ENCODE measurements around the gene F7. TPM values are rescaled to one million over a fixed set of nuclear protein-coding genes. Genes with fewer than 3 reads are reported as not detected.
A peak's percentile ranks its signal among the peaks of the same experiment; 100 is the strongest.
"Not testable (repeated sequence)": the region's sequence is repeated elsewhere in the genome, so short reads cannot be mapped to it uniquely, and the experiment has no call there.

The F7 gene
- total RNA-seq (under 1 TPM in 1 of 2 donors, not detected in 1; 0.69 TPM), polyA plus RNA-seq (under 1 TPM in 1 of 2 donors, not detected in 1; 0.08 TPM)
- long read RNA-seq, donor 1 = 0 reads
- long read RNA-seq, donor 2 = 0 reads

GRCh38 chr13:113105032-113105920, at the start of gene F7:
F7 (plus strand) TSS chr13:113105791; CDS start chr13:113105842, 51 bp downstream.
- Histone ChIP-seq H3K27ac (ENCODE audit: low read depth in 1 of 2, low read length in 2 of 2) (no peak within 1 kb of the TSS), H3K9me3 (ENCODE audit: control insufficient read depth, low read length) (no peaks in the 10 kb centered on the region), H3K36me3 (ENCODE audit: control insufficient read depth in 1 of 2, insufficient read depth in 2 of 2, low read length in 1 of 2) (no peaks in the 10 kb centered on the region), H3K4me3 (ENCODE audit: low read length in 2 of 2) (no peak within 1 kb of the TSS), H3K4me1 (ENCODE audit: control insufficient read depth in 1 of 2, insufficient read depth in 2 of 2, low read length in 2 of 2) (no peaks in the 10 kb centered on the region), H3K27me3 (ENCODE audit: control insufficient read depth in 1 of 2, insufficient read depth in 2 of 2, low read length in 1 of 2) (no peaks in the 10 kb centered on the region)
- ATAC-seq (ENCODE audit: low FRiP score) (no peak), DNase-seq (no peak)
- intact Hi-C loops (cut with DNase I) = no loop called here
- WGBS, 2 donors = 67 to 73% methylated on average over 17 of the region's 17 CpGs

GRCh38 chr13:113057084-113057483, 48.5 kb upstream of the F7 start:
- ATAC-seq (ENCODE audit: low FRiP score) (no peak), DNase-seq (peak; percentile 18 to 28)
- intact Hi-C loops (cut with DNase I) = no loop called here
- Histone ChIP-seq H3K4me3 (ENCODE audit: low read length in 2 of 2) (no peak overlapping the region), H3K4me1 (ENCODE audit: control insufficient read depth in 1 of 2, insufficient read depth in 2 of 2, low read length in 2 of 2) (no peaks in the 10 kb centered on the region), H3K36me3 (ENCODE audit: control insufficient read depth in 1 of 2, insufficient read depth in 2 of 2, low read length in 1 of 2) (no peaks in the 10 kb centered on the region), H3K9me3 (ENCODE audit: control insufficient read depth, low read length) (no peaks in the 10 kb centered on the region), H3K27ac (ENCODE audit: low read depth in 1 of 2, low read length in 2 of 2) (no peak overlapping the region), H3K27me3 (ENCODE audit: control insufficient read depth in 1 of 2, insufficient read depth in 2 of 2, low read length in 1 of 2) (no peaks in the 10 kb centered on the region)
- 97 to 100% methylated on average over 1 of the region's 1 CpG for WGBS, 2 donors

- H3K36me3 ChIP-seq (ENCODE audit: control insufficient read depth in 1 of 2, insufficient read depth in 2 of 2, low read length in 1 of 2); H3K27me3 ChIP-seq (ENCODE audit: control insufficient read depth in 1 of 2, insufficient read depth in 2 of 2, low read length in 1 of 2); H3K9me3 ChIP-seq (ENCODE audit: control insufficient read depth, low read length); H3K4me3 ChIP-seq (ENCODE audit: low read length in 2 of 2); intact Hi-C loops (cut with DNase I); H3K4me1 ChIP-seq (ENCODE audit: control insufficient read depth in 1 of 2, insufficient read depth in 2 of 2, low read length in 2 of 2); ATAC-seq (ENCODE audit: low FRiP score); H3K27ac ChIP-seq (ENCODE audit: low read depth in 1 of 2, low read length in 2 of 2); DNase-seq: not testable (repeated sequence)
- WGBS, 2 donors = 97 to 99% methylated on average over 3 of the region's 3 CpGs
Measured at GRCh38 chr13:113057559-113057958, 48.0 kb upstream of the F7 start.

GRCh38 chr13:113058129-113058987, 47.2 kb upstream of the F7 start:
- peak; percentile 23 to 24 for DNase-seq
- Histone ChIP-seq H3K4me1 (ENCODE audit: control insufficient read depth in 1 of 2, insufficient read depth in 2 of 2, low read length in 2 of 2) (no peaks in the 10 kb centered on the region), H3K4me3 (ENCODE audit: low read length in 2 of 2) (no peak overlapping the region), H3K27ac (ENCODE audit: low read depth in 1 of 2, low read length in 2 of 2) (no peak overlapping the region), H3K27me3 (ENCODE audit: control insufficient read depth in 1 of 2, insufficient read depth in 2 of 2, low read length in 1 of 2) (no peaks in the 10 kb centered on the region), H3K36me3 (ENCODE audit: control insufficient read depth in 1 of 2, insufficient read depth in 2 of 2, low read length in 1 of 2) (no peaks in the 10 kb centered on the region), H3K9me3 (ENCODE audit: control insufficient read depth, low read length) (no peaks in the 10 kb centered on the region)
- WGBS, 2 donors = 93% methylated on average over 21 of the region's 21 CpGs
- intact Hi-C loops (cut with DNase I) = no loop called here
- ATAC-seq (ENCODE audit: low FRiP score) = no peak

- H3K27ac ChIP-seq (ENCODE audit: low read depth in 1 of 2, low read length in 2 of 2) = no peak overlapping the region
- intact Hi-C loops (cut with DNase I) = no loop called here
- 92 to 94% methylated on average over 22 of the region's 22 CpGs for WGBS, 2 donors
- no peaks in the 10 kb centered on the region for H3K36me3 ChIP-seq (ENCODE audit: control insufficient read depth in 1 of 2, insufficient read depth in 2 of 2, low read length in 1 of 2)
- H3K9me3 ChIP-seq (ENCODE audit: control insufficient read depth, low read length) = no peaks in the 10 kb centered on the region
- H3K4me3 ChIP-seq (ENCODE audit: low read length in 2 of 2) = no peak overlapping the region
- ATAC-seq (ENCODE audit: low FRiP score) (no peak), DNase-seq (peak; percentile 22 to 41)
- H3K4me1 ChIP-seq (ENCODE audit: control insufficient read depth in 1 of 2, insufficient read depth in 2 of 2, low read length in 2 of 2) = no peaks in the 10 kb centered on the region
- no peaks in the 10 kb centered on the region for H3K27me3 ChIP-seq (ENCODE audit: control insufficient read depth in 1 of 2, insufficient read depth in 2 of 2, low read length in 1 of 2)
Measured at GRCh38 chr13:113058988-113059850, 46.4 kb upstream of the F7 start.

GRCh38 chr13:113059891-113060290, 45.7 kb upstream of the F7 start:
- H3K27me3 ChIP-seq (ENCODE audit: control insufficient read depth in 1 of 2, insufficient read depth in 2 of 2, low read length in 1 of 2) = no peaks in the 10 kb centered on the region
- no peaks in the 10 kb centered on the region for H3K9me3 ChIP-seq (ENCODE audit: control insufficient read depth, low read length)
- no peak overlapping the region for H3K4me3 ChIP-seq (ENCODE audit: low read length in 2 of 2)
- no peaks in the 10 kb centered on the region for H3K36me3 ChIP-seq (ENCODE audit: control insufficient read depth in 1 of 2, insufficient read depth in 2 of 2, low read length in 1 of 2)
- ATAC-seq (ENCODE audit: low FRiP score) = no peak
- DNase-seq = peak; percentile 36 to 70
- no peak overlapping the region for H3K27ac ChIP-seq (ENCODE audit: low read depth in 1 of 2, low read length in 2 of 2)
- no peaks in the 10 kb centered on the region for H3K4me1 ChIP-seq (ENCODE audit: control insufficient read depth in 1 of 2, insufficient read depth in 2 of 2, low read length in 2 of 2)
- WGBS, 2 donors = 79 to 82% methylated on average over 15 of the region's 15 CpGs
- intact Hi-C loops (cut with DNase I) = no loop called here

- H3K27me3 ChIP-seq (ENCODE audit: control insufficient read depth in 1 of 2, insufficient read depth in 2 of 2, low read length in 1 of 2) = no peaks in the 10 kb centered on the region
- no peak overlapping the region for H3K27ac ChIP-seq (ENCODE audit: low read depth in 1 of 2, low read length in 2 of 2)
- H3K36me3 ChIP-seq (ENCODE audit: control insufficient read depth in 1 of 2, insufficient read depth in 2 of 2, low read length in 1 of 2) = no peaks in the 10 kb centered on the region
- H3K4me3 ChIP-seq (ENCODE audit: low read length in 2 of 2) = no peak overlapping the region
- no peak for ATAC-seq (ENCODE audit: low FRiP score)
- no peaks in the 10 kb centered on the region for H3K4me1 ChIP-seq (ENCODE audit: control insufficient read depth in 1 of 2, insufficient read depth in 2 of 2, low read length in 2 of 2)
- intact Hi-C loops (cut with DNase I) = no loop called here
- 87 to 90% methylated on average over 34 of the region's 34 CpGs for WGBS, 2 donors
- no peaks in the 10 kb centered on the region for H3K9me3 ChIP-seq (ENCODE audit: control insufficient read depth, low read length)
- DNase-seq = peak; percentile 26 to 49
Measured at GRCh38 chr13:113060557-113061270, 44.9 kb upstream of the F7 start.

GRCh38 chr13:113061271-113061625, 44.3 kb upstream of the F7 start:
- H3K27me3 ChIP-seq (ENCODE audit: control insufficient read depth in 1 of 2, insufficient read depth in 2 of 2, low read length in 1 of 2) = no peaks in the 10 kb centered on the region
- no peak for ATAC-seq (ENCODE audit: low FRiP score)
- DNase-seq = peak; percentile 21 to 72
- no peak overlapping the region for H3K27ac ChIP-seq (ENCODE audit: low read depth in 1 of 2, low read length in 2 of 2)
- H3K4me3 ChIP-seq (ENCODE audit: low read length in 2 of 2) = no peak overlapping the region
- no peaks in the 10 kb centered on the region for H3K9me3 ChIP-seq (ENCODE audit: control insufficient read depth, low read length)
- no peaks in the 10 kb centered on the region for H3K36me3 ChIP-seq (ENCODE audit: control insufficient read depth in 1 of 2, insufficient read depth in 2 of 2, low read length in 1 of 2)
- intact Hi-C loops (cut with DNase I) = no loop called here
- no peaks in the 10 kb centered on the region for H3K4me1 ChIP-seq (ENCODE audit: control insufficient read depth in 1 of 2, insufficient read depth in 2 of 2, low read length in 2 of 2)
- 84 to 92% methylated on average over 9 of the region's 9 CpGs for WGBS, 2 donors

All from aorta (tissue), 5 donors.